NCI-H146 (cell line): Measurements from ENCODE around the gene OR2C3.
A peak's percentile ranks its signal among the peaks of the same experiment; 100 is the strongest.
"Not testable (repeated sequence)": the region's sequence is repeated elsewhere in the genome, so short reads cannot be mapped to it uniquely, and the experiment has no call there.

Source experiments
- DNase-seq: peaks from one replicate; lab custom pipeline; 2025; lab: John Stamatoyannopoulos, UW

The OR2C3 gene

DNA sequence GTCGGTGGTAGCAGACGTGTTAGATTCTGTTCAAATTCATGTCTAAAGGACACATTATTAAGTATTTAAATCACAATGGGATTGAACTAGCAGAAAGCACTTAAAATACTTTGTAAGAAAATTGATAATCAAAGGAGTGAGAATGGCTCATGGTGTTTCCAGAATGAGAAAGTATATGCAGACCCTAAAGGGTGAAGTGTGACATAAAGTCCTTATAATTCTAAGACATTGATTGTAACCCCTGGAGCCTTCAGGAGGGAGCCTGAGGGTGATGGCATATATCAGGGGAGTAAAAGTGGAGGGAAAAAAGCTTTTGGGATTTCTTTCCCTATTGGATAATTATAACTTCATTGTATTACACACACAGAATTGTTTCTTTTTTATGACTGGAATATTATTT lies at the start of gene OR2C3:
Gene OR2C3 (minus strand): TSS at position 101 of the 400 bp plus-strand sequence. CDS start 3,929 bp downstream, outside the sequence.
- no peak for DNase-seq

DNA sequence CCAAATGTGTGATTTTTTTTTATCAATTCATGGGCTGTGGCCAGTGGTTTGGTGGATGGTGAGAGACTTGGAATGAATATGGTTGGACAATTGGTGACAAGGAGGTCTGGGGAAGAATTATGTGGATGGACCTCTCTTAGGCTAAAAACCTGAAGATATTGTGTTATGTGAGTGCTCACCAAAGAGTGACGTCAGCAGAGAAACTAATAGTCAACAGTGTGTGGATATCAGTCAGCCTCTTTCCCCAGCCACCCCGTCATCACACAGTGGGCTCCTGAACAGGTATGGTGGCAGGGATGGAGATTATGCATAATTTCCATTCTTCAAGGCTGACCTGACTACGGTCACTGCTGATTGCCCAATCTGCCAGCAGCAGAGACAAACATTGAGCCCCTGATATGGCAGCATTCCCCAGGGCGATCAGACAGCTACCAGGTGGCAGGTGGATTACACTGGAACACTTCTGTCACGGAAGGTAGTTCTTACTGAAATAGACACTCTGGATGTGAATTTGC lies 42.8 kb upstream of the OR2C3 start:
- no peak for DNase-seq

DNA sequence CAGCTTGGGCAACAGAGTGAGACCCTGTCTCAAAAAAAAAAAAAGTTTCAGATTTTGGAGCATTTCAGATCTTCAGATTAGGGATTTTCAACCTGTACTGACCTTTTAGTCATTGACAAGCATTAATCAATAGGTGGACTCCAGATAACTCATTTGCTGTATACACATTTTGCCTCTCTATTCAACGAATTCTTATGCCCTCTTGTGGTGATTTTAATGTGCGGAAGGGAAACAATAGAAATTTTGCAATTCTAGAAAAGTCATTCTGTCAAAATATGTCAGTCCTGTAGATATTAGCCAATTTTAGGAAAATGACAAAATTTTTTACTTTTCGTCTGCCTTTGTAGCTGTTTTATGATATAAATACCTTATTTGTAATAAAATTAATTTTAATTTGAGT lies 40.3 kb upstream of the OR2C3 start:
- DNase-seq, result peak; percentile 9

DNA sequence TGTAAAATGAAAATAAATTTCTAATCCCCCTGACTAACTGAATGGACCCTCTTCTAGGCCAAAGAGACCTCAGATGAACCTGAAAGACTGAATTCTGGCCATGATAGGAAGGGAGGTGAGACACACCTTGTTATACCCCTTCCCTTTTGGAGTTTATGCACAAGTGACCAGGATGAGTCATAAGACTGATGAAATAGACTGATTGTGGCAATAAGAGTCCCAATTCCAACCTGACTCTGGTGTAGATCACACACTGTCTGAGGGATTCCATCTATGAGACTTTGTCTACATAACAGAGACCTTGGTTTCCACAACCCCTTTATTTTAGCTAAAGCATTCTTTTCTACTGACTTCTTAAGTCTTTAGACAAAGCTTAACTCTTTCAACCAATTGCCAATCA lies 38.4 kb upstream of the OR2C3 start:
- DNase-seq, result no peak

DNA sequence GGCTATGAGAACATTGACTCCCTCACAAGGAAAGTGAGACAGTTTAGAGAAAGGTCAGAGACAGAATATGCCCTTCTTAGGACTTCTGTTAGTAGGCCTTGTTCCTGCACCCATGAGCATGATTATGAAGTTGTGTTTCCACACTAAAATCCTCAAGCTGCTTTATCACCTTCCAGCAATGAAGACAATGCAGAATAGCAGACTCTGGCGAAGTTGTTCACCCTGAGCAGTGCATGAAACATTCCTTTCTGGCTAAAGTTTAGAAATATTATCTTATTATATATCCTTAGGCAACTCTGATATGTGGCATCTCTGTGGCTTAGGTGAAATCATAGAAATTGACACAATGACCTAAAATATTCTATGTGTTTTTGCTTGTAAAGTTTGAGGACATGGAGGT lies 38.0 kb upstream of the OR2C3 start:
- DNase-seq, result no peak

DNA sequence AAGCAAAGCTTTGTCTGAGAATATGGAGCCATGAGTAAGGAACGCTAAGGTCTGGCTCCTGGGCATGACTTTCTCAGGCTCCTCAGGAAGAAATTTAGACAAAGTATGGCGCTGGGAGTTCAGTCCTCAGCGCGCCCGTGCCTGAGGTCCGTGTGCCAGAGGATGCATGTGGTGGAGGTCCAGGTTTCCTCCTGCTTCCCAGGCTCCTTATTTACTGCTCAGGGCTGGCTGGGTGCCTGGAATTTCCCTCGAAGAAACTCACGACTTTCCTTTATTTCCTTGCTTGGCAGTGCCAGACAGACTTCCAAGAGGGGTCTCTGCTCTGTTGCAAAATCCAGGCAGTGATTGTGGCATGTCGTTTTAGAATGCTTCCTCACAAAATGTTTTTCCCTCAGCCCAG lies 26.0 kb upstream of the OR2C3 start:
- DNase-seq, result no peak

DNA sequence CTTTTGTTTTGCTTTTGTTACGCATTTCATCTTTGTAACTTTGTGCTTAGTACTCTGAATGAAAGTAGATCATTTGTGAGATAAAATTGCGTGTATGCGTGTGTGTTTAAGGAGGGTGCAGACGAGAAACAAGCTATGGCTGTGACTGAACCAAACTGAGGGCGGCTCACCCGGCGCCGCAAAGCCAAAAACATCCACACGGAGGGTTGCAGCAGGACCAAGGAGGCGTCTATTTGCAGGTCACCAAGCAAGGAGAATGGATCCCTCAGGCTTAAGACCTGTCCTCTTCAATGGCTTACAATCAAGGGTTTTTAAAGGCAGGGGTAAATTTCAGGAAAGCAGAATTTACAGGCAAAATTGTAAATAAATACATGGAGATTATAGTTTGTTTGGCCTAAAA lies 25.5 kb upstream of the OR2C3 start:
- DNase-seq, result no peak

DNA sequence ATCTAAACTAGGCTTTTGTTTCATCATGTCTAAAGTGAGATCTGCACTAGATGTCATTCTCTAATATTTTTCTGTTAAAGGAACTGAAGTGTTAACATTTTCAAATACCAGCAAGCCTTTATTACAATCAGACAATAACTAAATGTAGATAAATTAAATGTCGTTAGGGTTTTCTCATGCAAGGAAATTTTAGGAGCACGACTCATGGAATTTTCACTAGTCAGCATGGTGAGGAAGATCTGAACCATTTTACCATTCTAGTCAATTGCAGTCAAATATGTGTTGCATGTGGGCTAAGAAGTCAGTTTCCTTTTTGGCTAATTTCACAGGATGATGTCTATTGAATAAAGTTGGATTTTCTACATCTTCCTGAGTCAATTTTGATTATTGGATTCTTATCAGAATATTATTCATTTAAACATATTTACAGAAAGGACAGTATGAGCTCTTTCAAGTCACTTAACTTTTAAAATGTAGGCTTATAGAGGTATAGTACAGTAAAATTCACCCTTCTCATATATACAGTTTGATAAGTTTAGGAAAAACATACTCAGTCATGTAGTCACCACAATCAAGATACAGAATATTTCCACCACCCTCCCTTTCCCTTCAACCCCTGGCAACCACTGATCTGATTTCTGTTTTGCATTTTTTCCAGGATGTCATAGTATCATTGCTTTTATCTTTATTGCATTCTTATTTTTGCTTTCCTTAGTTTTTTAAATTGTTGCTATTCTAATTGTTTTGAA lies 21.9 kb upstream of the OR2C3 start:
- no peak for DNase-seq

DNA sequence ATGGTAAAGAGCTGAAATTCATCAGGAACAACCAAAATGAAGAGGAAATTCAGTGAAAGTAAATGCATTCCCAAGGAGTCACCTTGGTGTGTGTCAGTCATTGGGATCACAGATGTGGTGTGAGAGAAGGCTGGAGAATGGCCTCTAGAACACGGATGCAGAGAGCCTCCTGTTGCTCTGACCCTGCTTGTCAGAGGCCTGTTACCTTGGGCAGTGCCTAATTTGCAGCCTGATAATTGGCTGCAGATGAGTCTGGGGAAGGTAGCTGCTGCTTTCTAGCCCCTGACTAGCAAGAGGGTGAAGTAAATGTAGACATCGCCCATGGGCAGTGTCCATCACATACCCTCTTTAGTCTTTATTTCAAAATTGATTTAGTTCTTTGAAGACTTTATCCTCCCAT lies 16.0 kb upstream of the OR2C3 start:
- DNase-seq, result no peak

DNA sequence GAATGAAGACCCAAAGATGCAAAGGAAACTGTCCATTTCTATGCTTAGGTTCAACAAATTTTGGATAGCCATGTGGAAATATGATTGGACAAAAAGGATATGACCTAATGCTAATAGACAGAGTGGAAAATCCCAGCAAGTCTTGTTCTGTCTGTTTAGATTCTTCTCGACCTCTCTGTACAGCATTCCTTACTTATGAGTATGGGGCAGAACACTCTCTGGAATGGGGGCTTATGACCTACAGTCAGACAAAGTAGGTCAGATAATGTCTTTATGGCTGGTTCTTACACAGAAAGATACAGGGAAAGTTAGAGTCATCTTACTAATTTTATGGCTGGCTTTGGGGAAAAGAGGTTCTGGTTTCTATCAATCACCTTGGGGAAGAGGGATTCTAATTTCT lies 15.5 kb upstream of the OR2C3 start:
- no peak for DNase-seq

DNA sequence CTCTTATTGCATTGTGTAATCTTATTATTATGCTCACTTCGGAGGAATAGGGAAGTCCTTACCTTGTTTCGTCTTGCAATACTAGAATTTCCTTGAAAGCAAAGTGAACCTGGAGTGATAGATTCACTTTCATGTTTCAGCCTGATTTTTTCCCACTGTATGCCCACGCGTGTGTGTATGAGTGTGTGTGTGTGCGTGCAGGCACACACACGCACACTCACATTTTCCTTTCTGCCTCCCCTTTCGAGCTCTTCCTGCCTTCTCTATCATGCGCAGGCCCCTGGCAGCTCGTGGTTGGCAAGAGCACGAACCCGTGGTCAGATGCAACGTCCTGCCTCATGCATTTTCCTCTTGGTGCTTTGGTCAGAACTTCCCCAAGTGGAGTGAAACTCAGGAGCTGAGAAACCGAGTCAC lies 12.5 kb upstream of the OR2C3 start, which contains the start of gene GCSAML:
Gene GCSAML (plus strand): TSS at position 366 of the 414 bp plus-strand sequence. CDS start 58 bp downstream, outside the sequence.
- no peak for DNase-seq

DNA sequence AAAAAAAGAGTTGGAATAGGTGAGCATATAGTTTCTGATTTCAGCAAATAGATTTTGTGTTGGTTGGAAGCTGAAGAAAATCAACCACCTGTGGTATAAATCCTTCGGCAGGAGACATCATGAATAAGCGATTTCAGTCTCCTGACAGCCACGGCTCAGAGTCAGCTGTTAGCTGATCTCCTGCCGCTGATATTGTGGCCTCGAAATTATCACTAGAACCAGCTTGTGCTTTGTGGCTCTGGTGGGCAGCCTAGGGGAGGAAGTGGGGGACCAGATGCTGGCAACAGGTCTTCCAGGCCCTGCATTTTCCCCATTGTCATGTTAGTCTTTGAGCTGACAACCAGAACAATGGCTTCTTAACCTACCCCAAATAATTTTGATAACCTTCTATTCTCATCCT lies 11.9 kb upstream of the OR2C3 start:
- DNase-seq, result no peak

DNA sequence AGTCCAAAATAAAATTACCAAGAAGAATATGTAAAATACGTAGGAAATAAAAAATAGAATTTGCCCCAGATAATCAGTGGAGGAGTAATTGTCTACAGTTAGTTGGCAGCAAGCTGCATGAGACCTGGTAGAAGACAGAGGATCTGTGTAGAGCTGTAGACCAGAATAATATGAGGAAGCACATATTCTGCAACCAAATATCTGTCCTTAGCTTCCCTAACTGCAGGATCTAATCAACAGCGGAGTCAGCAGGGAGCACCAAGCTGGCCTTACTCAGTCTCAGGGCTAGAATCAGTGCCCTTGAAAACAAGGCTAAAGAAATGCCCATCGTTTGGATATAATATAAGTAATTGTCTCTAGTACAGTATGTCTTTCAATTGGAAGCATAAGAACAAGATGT lies 6.6 kb upstream of the OR2C3 start:
- no peak for DNase-seq

DNA sequence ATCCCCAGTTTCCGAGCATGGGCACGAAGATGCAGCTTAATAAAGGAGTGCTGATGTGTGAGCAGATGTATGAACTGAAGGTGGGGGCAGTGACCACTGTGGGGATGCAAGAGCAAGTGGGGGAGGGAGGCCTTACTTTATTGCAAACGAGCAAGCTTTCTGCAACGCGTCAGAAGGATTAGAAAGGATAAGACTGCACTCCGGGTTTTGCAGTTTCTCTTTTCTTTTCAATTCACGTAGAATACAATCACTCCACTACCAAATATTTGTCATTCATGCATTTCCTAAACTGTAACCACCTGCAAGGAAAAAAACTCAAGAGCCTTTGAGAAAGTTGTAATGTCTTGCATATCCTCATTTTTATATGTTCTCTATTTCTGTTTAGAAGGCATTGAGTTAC lies 4.3 kb upstream of the OR2C3 start:
- DNase-seq, result no peak

DNA sequence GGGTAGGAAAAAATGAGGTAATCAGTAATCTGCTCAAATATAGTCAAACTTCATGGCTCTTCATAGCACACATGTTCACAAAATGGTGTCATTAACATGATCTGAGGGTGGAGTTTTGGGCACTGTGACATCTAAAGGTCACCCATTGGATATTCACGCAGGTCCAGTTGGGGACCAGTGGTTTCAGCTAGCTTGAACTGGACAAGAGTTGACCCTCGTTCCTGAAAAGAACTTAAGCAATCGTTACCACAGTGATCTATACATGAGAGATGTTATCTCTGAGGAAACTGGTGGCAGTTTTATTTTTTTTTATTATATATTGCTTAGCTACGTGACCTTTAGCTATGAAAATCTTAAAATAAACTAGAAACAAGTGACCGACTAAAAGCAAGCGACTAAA lies 3.0 kb upstream of the OR2C3 start:
- no peak for DNase-seq

DNA sequence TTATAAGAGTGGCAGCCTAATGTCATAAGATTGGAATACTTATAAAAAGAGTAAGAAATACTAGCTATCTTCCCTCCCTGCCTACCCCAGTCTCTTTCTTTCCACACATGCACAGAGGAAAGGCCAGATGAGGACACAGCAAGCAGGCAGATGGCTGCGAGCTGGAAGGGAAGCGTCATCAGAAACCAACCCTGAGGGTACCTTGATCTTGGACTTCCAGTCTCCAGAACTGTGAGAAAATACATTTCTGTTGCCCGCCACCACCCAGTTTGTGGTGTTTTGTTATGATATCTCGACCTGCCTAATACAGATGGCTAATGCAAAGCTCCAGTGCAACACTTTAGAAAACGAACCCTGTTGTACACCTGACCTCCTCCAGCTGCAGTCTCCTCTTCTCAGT lies 2.3 kb upstream of the OR2C3 start:
- no peak for DNase-seq

DNA sequence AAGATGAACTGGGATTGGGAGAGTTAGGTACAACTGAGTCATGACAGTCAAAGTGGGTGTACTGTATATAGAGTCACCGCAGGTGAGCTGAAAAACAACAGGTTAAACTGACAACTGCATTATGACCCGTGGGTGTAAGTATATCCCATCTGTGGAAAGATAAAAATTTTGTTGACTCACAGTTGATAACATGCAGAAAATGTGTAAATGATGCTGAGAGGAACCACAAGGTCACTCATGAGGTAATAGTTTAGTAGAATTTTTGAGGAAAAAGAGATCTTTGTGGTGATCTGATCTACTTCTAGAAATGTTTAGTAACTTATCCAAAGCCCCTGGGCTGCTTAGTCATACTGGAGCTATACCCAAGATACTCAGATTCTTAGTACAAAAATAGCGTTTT lies 838 bp downstream of the OR2C3 start:
- no peak for DNase-seq

DNA sequence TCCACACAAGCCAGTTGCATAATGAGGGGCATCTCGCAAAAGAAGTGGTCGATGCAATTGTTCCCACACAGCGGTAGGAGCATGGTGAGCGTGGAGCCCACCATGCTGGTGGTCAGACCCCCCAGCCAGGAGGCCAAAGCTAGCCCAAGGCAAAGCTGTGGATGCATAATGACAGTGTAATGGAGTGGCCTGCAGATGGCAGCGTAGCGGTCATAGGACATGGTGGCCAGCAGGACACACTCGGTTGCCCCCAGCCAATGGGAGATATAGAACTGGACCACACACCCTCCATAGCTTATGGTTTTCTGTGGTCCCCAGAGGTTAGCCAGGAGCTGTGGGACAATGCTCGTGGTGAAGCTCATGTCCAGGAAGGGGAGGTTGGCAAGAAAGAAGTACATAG lies 4.3 kb downstream of the OR2C3 start:
- DNase-seq, result no peak

DNA sequence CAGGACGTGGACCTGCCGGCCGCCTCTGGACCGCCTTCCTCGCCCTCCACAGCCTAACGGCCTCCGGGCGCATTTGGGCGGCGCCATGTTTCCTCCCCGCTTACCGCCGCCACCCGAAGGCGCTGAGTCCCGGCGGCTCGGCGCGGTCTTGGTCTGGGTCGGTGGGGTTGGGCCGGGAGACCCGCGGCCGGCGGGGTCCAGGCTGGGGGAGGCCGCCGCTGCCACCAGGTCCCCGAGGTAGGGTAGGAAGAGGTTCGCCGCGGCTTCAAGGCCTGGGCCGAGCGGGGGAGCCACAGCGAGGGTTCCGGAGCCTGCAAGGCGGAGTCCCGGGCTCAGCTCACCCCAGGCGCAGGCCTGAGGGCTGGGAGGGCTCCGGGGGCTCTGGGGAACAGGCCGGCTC lies 5.5 kb downstream of the OR2C3 start:
- no peak for DNase-seq

DNA sequence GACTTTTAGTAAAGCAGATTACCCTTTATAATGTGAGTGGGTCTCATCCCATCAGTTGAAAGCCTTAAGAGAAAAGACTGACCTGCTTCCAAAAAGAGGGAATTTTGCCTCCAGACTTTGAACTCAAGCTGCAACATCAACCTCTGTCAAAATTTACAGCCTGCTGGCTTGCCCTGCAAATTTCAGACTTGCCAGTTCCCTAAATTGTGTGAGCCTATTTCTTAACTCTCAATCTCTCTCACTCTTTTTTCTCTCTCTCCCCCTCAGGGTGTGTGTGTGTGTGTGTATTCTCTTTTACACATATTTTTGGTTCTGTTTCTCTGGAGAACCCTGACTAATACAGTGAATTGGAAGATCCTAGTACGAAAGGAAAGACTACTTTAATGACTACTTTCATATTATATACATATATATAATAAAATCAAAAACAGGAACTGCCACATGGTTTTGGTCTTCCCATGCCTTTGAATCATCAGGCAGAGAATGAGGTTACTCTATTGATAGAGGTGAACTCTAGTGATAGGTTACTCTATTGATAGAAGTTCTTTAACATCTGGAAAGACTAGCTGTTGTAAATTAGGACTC lies 6.4 kb downstream of the OR2C3 start:
- DNase-seq, result no peak

DNA sequence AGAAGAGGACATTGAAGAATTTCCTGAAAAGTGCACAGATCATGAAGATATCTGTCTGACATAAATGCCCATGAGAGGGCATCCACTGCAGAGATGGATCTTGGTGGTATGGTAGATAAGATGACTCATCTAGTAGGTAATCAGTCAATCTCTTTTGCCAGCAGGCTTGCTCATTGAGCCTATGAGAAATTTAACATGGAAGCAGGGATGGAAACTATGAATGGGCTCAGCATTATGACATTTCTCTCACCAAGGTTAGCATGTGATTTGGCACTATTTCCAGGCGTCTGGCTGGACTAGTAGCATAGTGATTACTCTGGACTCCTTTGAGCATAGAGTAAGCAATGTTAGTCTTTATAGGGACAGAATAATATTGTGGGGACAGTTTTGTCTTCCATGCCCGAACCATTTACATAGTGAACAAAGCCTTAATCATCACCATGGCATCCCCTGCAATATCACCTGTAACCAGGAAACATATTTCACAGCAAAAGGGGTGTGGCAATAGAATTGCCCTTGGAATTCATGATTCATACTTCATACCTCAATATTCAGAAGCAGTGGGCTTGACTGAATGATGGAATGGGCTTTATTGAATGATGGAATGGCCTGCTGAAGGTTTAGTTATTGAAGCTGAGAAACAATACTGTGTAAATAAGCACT lies 7.3 kb downstream of the OR2C3 start:
- DNase-seq, result no peak

DNA sequence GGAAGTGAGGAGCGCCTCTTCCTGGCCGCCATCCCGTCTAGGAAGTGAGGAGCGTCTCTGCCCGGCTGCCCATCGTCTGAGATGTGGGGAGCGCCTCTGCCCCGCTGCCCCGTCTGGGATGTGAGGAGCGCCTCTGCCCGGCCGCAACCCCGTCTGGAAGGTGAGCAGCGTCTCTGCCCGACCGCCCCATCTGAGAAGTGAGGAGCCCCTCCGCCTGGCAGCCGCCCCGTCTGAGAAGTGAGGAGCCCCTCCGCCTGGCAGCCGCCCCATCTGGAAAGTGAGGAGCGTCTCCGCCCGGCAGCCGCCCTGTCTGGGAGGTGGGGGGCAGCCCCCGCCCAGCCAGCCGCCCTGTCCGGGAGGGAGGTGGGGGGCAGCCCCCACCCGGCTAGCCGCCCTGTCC lies 14.4 kb downstream of the OR2C3 start:
- DNase-seq, result not testable (repeated sequence)

DNA sequence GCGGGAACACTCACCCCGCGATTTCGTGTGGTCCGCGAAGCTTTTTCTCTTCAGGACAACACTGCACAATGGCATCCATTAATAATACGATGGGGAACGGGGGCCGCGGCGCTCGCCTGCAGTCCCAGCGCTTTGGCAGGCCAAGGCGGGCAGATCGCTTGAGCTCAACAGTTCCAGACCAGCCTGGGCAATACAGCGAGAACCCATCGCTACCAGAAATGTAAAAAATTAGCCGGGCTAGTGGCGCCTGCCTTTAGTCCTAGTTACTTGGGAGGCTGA lies 17.7 kb downstream of the OR2C3 start:
- DNase-seq, result no peak
